Left lung (tissue), 14 donors: ENCODE measurements around the gene USP5. TPM values are rescaled to one million over a fixed set of nuclear protein-coding genes. Genes with fewer than 3 reads are reported as not detected.
A peak's percentile ranks its signal among the peaks of the same experiment; 100 is the strongest.

Experiments used
- ATAC-seq: fragments of 200-7000 bp; cut with Tn5 transposase; one replicate; pipeline ENCODE4 v1.9.1; 2020; ENCODE audit warnings: moderate library complexity
- DNase-seq, 4 donors: peaks; one replicate each; pipeline ENCODE4 v3.0.0-alpha.2; 2013 to 2020
- H3K27ac ChIP-seq, 2 donors: fragments of 200-600 bp; sonication (generic) in 1 of 2; one replicate each; pipeline versions ENCODE4 v1.5.0 to v1.8.0; 2020 to 2021
- H3K27me3 ChIP-seq, 2 donors: fragments of 200-600 bp; sonication (generic) in 1 of 2; one replicate each; pipeline versions ENCODE4 v1.5.0 to v1.8.0; 2020 to 2021
- H3K36me3 ChIP-seq, 2 donors: fragments of 200-600 bp; sonication (generic) in 1 of 2; one replicate each; pipeline versions ENCODE4 v1.5.0 to v1.8.0; 2020 to 2021
- H3K4me1 ChIP-seq, 2 donors: fragments of 200-600 bp; one replicate each; pipeline ENCODE4 v1.8.0; 2021
- H3K4me3 ChIP-seq, 2 donors: fragments of 200-600 bp; sonication (generic) in 1 of 2; one replicate each; pipeline versions ENCODE4 v1.5.0 to v1.8.0; 2020 to 2021; ENCODE audit warnings: mild to moderate bottlenecking in 1 of 2
- H3K9me3 ChIP-seq, 2 donors: fragments of 200-600 bp; sonication (generic) in 1 of 2; one replicate each; pipeline versions ENCODE4 v1.5.0 to v1.8.0; 2020 to 2021
- CTCF ChIP-seq, 2 donors: fragments of 200-600 bp; sonication (generic) in 1 of 2; IDR thresholded peaks; one replicate each; pipeline versions ENCODE4 v1.5.0 to v1.8.0; 2021; ENCODE audit warnings: antibody characterized with exemption in 2 of 2
- intact Hi-C, 2 donors: fragments of 100-400 bp; cut with DNase I; formaldehyde crosslinking; loops; one replicate each; pipeline versions ENCODE4 v1.11.2 to v1.14.2; 2022
- long read RNA-seq, 12 donors: library from polyadenylated mRNA in 2 of 12; unstranded in 2 of 12; transcript quantifications; one replicate each; pipeline ENCODE4 v2.0.0 and lab custom pipeline, GENCODE V29; 2019 to 2026
- polyA plus RNA-seq, 6 donors: library from polyadenylated mRNA; unstranded; fragments of 120-200 nt; gene quantifications; one replicate each; pipeline ENCODE4 v1.2.1, GENCODE V29; 2013; ENCODE audit not compliant: insufficient read length in 6 of 6
- total RNA-seq, 2 donors: library from RNA; stranded (reverse); fragmentation: NEBNext Ultra II Directional; extraction: Animal tissue kit (Norgen Biotek cat#: 25700); gene quantifications; one replicate each; pipeline ENCODE4 v1.2.1, GENCODE V29; 2021
- donor health status: DM: no; HTN: yes; CAD: no.
- donor health status: DM: no; HTN: no; CAD: no.

Gene USP5, protein sequence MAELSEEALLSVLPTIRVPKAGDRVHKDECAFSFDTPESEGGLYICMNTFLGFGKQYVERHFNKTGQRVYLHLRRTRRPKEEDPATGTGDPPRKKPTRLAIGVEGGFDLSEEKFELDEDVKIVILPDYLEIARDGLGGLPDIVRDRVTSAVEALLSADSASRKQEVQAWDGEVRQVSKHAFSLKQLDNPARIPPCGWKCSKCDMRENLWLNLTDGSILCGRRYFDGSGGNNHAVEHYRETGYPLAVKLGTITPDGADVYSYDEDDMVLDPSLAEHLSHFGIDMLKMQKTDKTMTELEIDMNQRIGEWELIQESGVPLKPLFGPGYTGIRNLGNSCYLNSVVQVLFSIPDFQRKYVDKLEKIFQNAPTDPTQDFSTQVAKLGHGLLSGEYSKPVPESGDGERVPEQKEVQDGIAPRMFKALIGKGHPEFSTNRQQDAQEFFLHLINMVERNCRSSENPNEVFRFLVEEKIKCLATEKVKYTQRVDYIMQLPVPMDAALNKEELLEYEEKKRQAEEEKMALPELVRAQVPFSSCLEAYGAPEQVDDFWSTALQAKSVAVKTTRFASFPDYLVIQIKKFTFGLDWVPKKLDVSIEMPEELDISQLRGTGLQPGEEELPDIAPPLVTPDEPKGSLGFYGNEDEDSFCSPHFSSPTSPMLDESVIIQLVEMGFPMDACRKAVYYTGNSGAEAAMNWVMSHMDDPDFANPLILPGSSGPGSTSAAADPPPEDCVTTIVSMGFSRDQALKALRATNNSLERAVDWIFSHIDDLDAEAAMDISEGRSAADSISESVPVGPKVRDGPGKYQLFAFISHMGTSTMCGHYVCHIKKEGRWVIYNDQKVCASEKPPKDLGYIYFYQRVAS
- 10 to 100 TPM; 80.2 to 90.2 TPM for total RNA-seq
- polyA plus RNA-seq, result 10 to 100 TPM; 50.8 to 66.3 (median 58.0) TPM
- long read RNA-seq, donor 1, partial matches to known transcripts, result 28 of 29 reads
- long read RNA-seq, donor 1, other reads (novel, unspliced or antisense), result 0 of 29 reads
- long read RNA-seq, donor 2, partial matches to known transcripts, result 42 of 44 reads
- long read RNA-seq, donor 2, other reads (novel, unspliced or antisense), result 0 of 44 reads
- long read RNA-seq, donor 3, partial matches to known transcripts, result 5 of 10 reads
- long read RNA-seq, donor 3, other reads (novel, unspliced or antisense), result 0 of 10 reads
- long read RNA-seq, donor 4, transcript USP5-202 (20 exons, 3,083 nt), result major isoform, 6 of 9 reads
- long read RNA-seq, donor 4, partial matches to known transcripts, result 2 of 9 reads
- long read RNA-seq, donor 4, other reads (novel, unspliced or antisense), result 1 of 9 reads
- long read RNA-seq, donor 5, partial matches to known transcripts, result 9 of 12 reads
- long read RNA-seq, donor 5, other reads (novel, unspliced or antisense), result 0 of 12 reads
- long read RNA-seq, donor 6, transcript USP5-202 (20 exons, 3,083 nt), result major isoform, 6 of 6 reads
- long read RNA-seq, donor 6, partial matches to known transcripts, result 0 of 6 reads
- long read RNA-seq, donor 6, other reads (novel, unspliced or antisense), result 0 of 6 reads
- long read RNA-seq, donor 7, partial matches to known transcripts, result 5 of 8 reads
- long read RNA-seq, donor 7, other reads (novel, unspliced or antisense), result 0 of 8 reads
- long read RNA-seq, donor 8, partial matches to known transcripts, result 28 of 28 reads
- long read RNA-seq, donor 8, other reads (novel, unspliced or antisense), result 0 of 28 reads
- long read RNA-seq, donor 9, result 0 reads
- long read RNA-seq, donor 10, partial matches to known transcripts, result 0 of 3 reads
- long read RNA-seq, donor 10, other reads (novel, unspliced or antisense), result 1 of 3 reads
- long read RNA-seq, donor 11, transcript USP5-201 (20 exons, 3,181 nt), result major isoform, 6 of 50 reads
- long read RNA-seq, donor 11, partial matches to known transcripts, result 40 of 50 reads
- long read RNA-seq, donor 11, other reads (novel, unspliced or antisense), result 0 of 50 reads
- long read RNA-seq, donor 12, partial matches to known transcripts, result 17 of 20 reads
- long read RNA-seq, donor 12, other reads (novel, unspliced or antisense), result 0 of 20 reads

- Histone ChIP-seq H3K36me3 (peaks cover 0 to 21% of the 10 kb centered on the region in 2 donors), H3K9me3 (no peaks in the 10 kb centered on the region), H3K27me3 (no peaks in the 10 kb centered on the region), H3K27ac (peak within 1 kb of the TSS; percentile 95 to 96), H3K4me1 (peaks cover 11 to 29% of the 10 kb centered on the region in 2 donors), H3K4me3 (peak within 1 kb of the TSS; percentile 55 to 62)
- intact Hi-C loops, result no loop called here
- DNase-seq (peak; percentile 99 to 100 (median 100)), ATAC-seq (peak; percentile 89)
- TF ChIP-seq CTCF (IDR thresholded peaks at IDR 0.05), result peak in 1 of 2 donors; percentile 22
Observed at GRCh38 chr12:6851921-6852650, at the start of gene USP5. TSS of gene USP5 (plus strand) at chr12:6852150. CDS start at chr12:6852180, 30 bp downstream.

DNA sequence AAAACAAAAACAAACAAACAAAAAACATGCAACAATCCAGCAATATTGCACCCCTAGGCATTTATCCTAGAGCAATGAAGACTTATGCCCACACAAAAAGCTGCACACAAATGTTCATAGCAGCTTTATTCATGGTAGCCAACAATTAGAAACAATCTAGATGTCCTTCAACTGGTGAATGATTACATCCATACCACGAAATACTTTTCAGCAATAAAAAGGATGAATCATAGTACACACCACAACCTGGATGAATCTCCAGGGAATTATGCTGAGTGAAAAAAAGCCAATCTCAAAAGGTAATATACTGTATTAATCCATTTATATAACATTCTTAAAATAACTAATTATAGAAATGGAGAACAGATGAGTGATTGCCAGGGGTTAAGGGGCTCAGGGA lies 44.8 kb upstream of the USP5 start:
- TF ChIP-seq CTCF (IDR thresholded peaks at IDR 0.05), result no peak
- Histone ChIP-seq H3K4me1 (no peaks in the 10 kb centered on the region), H3K4me3 (no peak overlapping the region), H3K27me3 (no peaks in the 10 kb centered on the region), H3K36me3 (peaks cover 0 to 10% of the 10 kb centered on the region in 2 donors), H3K27ac (no peak overlapping the region), H3K9me3 (no peaks in the 10 kb centered on the region)
- no peak for ATAC-seq
- intact Hi-C loops, result no loop called here
- DNase-seq, result no peak

- H3K4me3 ChIP-seq, result no peak overlapping the region
- no peaks in the 10 kb centered on the region for H3K36me3 ChIP-seq
- no peak overlapping the region for H3K27ac ChIP-seq
- no peaks in the 10 kb centered on the region for H3K27me3 ChIP-seq
- DNase-seq (no peak), ATAC-seq (no peak)
- intact Hi-C loops, result no loop called here
- H3K9me3 ChIP-seq, result no peaks in the 10 kb centered on the region
- no peak for TF ChIP-seq CTCF (IDR thresholded peaks at IDR 0.05)
- H3K4me1 ChIP-seq, result no peaks in the 10 kb centered on the region
Observed at GRCh38 chr12:6809056-6809455, 42.9 kb upstream of the USP5 start.

- no peak for ATAC-seq
- Histone ChIP-seq H3K27me3 (no peaks in the 10 kb centered on the region), H3K27ac (no peak overlapping the region), H3K4me3 (no peak overlapping the region), H3K36me3 (no peaks in the 10 kb centered on the region), H3K4me1 (no peaks in the 10 kb centered on the region), H3K9me3 (no peaks in the 10 kb centered on the region)
- no peak for DNase-seq
- no peak for TF ChIP-seq CTCF (IDR thresholded peaks at IDR 0.05)
- intact Hi-C loops, result no loop called here
Observed at GRCh38 chr12:6810758-6811157, 41.2 kb upstream of the USP5 start.
